IPS-18c (cell line): ENCODE measurements around the gene EML6.

ENCODE experiments used
- H3K4me3 ChIP-seq: 2 replicates; pipeline ENCODE4 v1.7.0; 2013; ENCODE audit warnings: low read depth, mild to moderate bottlenecking, low read length, moderate library complexity; ENCODE audit not compliant: insufficient read depth
- H3K9me3 ChIP-seq: one replicate; pipeline ENCODE4 v1.6.1; 2013; ENCODE audit warnings: mild to moderate bottlenecking, low read length, moderate library complexity; ENCODE audit not compliant: control insufficient read depth, insufficient read depth

EML6 gene

DNA sequence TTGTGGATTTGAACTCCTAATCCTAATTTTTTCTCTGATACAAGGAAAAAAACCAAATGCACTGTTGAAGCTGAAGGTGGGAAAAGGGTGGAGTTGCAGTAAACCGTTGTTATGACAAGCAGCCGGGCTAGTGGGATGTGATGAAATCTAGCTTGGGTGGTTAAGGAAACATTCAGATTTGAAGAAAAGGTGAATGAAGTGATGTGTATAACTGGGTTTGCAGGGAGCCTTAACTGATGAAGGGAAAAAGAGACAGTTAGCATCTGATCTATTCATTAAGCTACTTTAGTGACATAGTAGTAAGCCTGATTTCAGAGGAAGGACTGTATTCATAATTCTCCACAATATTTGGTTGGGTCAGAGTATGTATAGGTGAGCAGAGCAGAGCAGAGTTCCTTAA, 3.5 kb downstream of the EML6 start:
- no peaks in the 10 kb centered on the region for H3K9me3 ChIP-seq
- H3K4me3 ChIP-seq: no peak overlapping the region

DNA sequence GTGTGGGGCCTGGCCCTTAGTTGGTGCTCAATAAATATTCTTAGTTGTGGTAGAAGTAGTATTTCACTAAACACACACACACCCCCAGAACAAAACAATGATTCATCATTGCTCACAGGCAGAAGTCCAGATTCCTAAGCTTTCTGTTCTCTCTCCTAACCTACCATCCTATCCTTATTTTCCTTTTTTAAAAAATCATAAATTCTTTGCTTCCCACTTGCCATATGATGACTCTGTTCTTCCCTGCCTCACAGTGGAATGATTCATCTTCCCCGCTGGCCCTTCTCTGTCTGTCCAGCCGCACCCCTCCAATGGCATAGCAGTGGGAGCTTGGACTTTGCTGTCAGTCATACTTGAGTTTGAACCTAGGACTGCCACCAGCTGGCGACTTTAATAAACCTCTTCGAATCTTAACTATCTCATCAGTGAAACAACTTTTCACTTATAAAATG, 5.2 kb downstream of the EML6 start:
- H3K4me3 ChIP-seq: no peak overlapping the region
- H3K9me3 ChIP-seq: peaks cover 2% of the 10 kb centered on the region

DNA sequence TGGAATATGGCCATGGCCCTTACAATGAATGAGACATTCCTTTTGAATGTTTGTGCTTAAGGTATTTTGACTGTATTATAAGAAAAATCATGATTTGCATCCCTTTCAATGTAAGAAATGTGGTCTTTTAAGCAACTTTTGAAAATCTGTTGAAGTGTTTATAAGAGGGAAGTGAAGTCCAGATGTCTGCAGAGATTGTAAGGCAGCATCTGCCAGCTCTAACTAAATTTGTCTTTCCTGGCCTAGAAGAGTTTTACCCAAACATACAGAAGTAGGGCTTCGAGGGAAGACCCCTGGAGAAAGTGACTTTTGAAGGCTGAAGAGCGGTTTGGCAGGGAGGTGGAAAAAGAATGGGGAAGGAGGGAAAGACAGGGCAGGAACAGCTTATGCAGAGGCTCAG, 12.2 kb downstream of the EML6 start:
- no peak overlapping the region for H3K4me3 ChIP-seq
- peaks cover 2% of the 10 kb centered on the region for H3K9me3 ChIP-seq

DNA sequence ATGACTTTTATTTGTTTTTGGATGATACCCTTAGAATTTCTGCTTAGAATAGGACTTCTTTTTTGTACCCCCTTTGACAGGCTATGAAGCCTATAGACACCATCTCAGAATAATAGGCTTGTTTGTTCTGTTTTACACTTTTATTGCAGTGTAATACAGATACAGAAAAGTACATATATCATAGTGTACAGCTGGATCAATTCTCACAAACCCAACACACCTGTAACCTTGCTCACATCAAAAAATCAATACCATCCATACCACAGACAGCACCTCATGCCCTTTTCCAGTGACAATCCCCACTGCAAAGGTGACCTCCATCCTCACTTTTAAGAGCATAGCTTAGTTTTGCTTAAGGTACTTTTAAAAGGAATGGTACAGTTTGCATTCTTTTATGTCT, 14.8 kb downstream of the EML6 start:
- no peak overlapping the region for H3K4me3 ChIP-seq
- peaks cover 1% of the 10 kb centered on the region for H3K9me3 ChIP-seq

DNA sequence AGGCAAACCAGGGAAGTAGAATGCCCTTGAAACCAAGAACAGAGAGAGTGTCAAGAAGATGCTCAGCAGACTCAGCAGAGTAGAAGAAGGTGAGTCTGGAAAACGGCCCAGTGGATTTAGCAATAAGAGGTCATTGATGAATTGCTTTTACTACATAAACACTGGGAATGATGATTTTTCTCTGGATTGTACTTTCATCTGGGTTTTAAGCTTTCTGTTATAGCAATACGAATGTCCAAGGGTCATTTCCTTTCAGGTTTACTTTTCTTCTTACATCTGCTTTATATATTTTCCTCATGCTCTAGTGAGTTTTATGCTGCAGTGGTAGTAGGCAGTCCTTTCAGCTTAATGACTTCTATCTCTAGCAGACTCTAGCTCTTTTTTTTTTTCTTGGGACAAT, 16.9 kb downstream of the EML6 start:
- Histone ChIP-seq H3K9me3 (no peaks in the 10 kb centered on the region), H3K4me3 (no peak overlapping the region)

DNA sequence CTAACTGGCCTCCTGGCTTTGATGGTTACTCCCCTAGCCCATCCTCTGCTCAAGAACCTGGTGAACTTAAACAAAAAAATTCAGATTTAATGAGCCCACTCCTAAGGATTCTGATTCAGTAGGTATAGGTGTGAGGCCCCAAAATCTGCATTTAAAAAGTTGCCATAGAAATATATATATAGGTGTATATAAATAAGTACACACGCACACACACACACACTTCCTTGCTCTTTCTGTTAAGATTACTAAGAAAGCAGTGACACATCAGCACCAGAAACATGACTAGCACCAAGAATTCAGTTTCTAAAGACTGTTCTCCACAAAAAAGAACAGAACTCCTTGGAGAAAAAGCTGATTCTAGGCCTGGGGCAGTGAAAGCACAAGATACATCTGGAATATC, 17.8 kb downstream of the EML6 start:
- H3K4me3 ChIP-seq: no peak overlapping the region
- no peaks in the 10 kb centered on the region for H3K9me3 ChIP-seq

DNA sequence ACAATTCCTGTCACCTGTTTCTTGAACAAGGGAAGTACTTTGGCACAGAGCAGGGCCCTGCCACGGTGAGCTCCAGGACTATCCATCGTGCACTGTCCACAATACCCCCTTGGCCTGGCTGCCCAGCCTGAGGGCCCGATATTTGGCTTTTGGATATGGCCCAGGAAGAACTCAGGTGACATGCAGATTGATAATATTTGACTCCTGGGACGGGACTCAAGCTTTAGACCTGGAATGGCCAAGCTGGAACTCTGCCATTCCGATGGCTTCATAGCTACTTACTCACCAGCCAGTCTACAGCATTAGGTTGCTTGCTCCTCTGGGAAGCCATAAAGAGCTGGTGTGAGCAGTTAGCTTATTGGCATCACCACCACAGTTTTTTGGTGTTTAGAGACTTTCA, 26.6 kb downstream of the EML6 start:
- no peaks in the 10 kb centered on the region for H3K9me3 ChIP-seq
- no peak overlapping the region for H3K4me3 ChIP-seq

DNA sequence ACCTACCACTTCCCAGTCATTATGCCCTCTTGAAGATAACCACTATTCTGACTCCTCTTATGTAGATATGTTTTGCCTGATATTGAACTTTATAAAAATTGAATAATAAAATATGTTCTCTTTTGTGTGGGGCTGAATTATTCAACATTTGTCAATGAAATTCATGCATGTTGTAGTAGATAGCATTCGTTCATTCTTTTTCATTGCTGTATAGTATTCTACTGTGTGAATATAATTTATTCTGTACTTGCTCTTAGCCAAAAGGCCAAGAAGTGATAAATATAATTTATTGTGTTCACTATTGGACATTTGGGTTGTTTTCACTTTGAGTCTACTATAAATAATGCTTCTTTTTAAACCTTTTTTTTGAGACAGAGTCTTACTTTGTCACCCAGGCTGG, 29.0 kb downstream of the EML6 start:
- Histone ChIP-seq H3K9me3 (no peaks in the 10 kb centered on the region), H3K4me3 (no peak overlapping the region)

DNA sequence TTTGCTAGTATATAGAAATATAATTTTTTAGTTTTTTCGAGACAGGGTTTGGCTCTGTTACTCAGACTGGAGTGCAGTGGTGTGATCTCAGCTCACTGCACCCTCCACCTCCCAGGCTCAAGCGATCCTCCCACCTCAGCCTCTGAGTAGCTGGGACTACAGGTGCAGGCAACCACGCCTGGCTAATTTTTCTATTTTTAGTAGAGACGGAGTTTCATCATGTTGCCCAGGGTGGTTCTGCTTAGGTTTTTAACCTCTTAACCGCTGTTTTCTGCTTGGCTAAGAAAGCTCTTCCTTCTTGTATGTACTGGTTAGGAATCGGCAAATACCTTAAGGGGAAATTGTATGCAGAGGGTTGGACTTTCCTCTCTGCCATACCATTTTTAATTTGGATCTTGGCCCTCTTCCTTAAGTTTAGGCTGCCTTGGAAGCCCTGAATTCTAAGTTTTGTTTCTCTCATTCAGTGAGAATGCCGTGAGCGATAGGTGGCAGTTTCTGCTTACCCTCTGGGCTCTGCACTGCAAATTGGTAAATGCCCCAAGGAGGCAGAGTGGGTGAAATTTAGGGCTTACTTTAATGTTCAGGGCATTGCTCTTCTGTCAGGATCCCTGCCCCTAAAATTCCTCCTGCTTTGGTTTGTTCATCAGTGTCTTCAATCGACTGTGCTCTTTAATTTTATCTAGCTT, 32.3 kb downstream of the EML6 start:
- Histone ChIP-seq H3K9me3 (no peaks in the 10 kb centered on the region), H3K4me3 (no peak overlapping the region)

DNA sequence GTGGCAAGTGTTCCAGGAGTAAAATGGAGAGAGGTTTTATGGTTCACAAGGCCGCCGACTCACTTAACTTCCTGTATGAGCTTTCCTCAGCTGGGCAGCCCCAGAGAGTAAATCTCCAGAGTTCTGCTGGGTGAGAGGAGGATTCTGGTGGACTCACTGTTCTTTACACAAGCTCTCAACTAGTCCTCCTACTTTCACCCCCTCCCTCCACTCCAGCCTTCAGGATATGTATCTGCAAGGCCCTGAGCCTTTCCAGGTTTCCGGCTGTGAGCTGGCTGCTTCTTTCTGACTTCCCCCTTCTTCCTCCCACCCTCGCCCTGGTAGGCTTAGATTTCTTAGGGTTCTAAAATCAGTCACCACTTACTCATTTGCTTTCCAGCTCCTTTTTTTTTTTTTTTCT, 34.0 kb downstream of the EML6 start:
- no peaks in the 10 kb centered on the region for H3K9me3 ChIP-seq
- no peak overlapping the region for H3K4me3 ChIP-seq

DNA sequence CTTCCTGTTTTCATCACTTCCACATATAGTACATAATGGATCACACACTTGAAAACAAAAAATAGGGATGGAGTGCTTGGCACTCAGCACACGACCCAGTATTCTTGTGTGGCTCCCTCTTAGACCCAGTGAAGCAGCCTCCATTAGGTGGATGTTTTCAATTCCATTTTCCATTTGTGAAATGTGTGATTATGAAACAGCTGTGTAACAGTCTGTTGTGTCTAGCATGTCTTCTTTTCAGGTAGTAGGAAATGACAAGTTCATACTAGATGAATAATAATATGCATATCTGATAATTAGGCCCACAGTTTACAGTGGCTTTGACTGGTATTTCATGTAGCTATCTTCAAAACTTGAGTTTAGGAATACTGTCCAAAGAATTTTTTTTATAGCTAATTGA, 35.5 kb downstream of the EML6 start:
- no peak overlapping the region for H3K4me3 ChIP-seq

DNA sequence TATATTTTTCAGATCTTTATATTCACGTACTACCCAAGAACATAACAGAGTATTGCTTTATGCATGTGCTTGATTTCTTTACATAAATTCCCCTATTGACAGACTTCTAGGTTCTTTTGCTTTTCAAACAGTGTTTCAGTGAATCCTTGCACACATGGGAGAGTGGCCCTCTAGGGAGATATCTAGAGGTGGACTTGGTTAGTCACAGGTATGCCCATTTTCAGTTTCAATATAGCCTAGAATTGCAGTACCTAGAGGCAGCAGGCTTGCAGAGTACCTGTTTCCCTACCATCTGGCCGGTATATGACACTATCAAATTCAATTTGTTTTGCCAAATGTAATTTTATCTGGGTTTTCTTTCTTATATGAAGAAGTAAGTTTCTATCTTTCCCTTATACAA, 36.8 kb downstream of the EML6 start:
- no peaks in the 10 kb centered on the region for H3K9me3 ChIP-seq
- no peak overlapping the region for H3K4me3 ChIP-seq

More for the DNA sequence above, 35.5 kb downstream of the EML6 start:
- H3K9me3 ChIP-seq: no peaks in the 10 kb centered on the region

DNA sequence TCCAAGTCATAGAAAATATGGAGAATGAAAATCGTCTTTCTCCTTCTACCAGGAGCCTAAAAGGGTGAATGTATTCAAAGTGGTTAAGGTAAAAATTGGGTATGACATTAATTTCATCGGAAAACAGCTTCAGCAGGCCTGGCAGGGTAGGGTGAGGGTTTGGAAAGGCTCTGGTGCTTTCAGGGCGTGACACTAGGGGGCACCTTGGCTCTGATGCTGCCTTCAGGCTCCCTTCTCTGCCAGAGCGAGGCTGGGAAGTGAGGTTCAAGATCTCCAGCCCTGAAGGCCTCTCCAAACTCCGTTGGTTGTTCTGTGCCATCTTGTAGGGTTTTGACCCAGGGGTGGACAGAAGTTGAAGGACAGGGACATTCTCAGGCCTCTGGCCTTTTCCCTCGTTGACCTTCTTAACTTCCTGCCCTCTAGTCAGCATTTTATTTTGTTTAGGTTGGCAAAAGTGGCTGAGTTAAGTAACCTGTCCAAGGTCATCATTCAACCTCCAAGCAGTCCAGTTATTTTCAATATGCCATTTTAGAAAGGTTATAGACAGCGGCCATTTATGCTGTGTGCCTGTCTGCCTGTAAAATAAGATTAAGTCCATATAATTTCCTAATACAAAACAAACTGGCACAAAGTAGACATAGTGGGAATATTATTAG, 40.3 kb downstream of the EML6 start:
- no peak overlapping the region for H3K4me3 ChIP-seq
- H3K9me3 ChIP-seq: no peaks in the 10 kb centered on the region

DNA sequence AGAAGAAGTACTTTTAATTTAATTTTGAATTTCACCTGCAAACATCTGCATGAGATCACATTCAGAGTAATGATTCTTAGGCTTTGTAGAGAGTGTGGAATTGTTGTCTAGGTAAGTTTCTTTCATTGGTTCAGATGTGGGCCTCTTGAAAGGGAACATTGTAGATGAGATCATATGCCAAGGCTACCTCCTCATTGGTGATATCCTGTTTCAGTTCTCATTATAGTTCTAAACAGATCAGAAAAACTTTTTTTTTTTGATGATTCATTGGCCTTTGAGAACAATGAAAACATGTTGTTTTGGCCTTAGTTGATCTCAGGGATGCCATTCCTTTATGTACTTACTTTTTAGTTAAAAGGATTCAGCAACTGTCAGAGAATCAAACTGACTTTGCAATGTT, 44.5 kb downstream of the EML6 start:
- no peaks in the 10 kb centered on the region for H3K9me3 ChIP-seq
- H3K4me3 ChIP-seq: no peak overlapping the region

DNA sequence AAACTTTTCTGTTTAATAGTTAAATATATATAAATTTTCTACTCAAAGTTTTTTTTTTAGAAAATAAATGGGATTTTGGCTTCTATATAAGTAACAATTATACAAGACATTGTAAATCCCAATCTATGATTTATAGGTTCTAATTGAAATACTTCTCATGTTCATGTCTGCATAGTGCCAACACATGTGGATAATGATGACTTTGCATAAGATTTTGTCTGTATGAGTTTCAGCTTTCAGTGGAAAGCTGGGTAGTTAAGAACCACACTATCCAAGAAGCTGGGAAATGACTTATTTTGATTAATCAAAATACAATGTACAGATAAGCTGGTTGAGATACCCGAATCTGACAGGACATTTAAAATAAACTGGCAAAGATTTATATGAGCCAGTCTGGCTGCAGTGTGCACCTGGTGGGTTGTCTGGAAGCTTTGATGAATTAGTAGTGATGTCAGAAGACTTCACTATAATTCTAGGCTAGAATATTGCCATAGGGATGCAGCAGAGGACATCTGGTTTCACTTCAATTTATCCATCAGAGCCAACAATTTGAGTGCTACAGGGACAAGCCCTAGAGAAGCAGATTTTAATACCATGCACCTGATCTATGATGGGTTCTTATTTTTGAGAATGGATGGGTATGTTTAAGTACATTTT, 45.4 kb downstream of the EML6 start:
- Histone ChIP-seq H3K4me3 (no peak overlapping the region), H3K9me3 (no peaks in the 10 kb centered on the region)

DNA sequence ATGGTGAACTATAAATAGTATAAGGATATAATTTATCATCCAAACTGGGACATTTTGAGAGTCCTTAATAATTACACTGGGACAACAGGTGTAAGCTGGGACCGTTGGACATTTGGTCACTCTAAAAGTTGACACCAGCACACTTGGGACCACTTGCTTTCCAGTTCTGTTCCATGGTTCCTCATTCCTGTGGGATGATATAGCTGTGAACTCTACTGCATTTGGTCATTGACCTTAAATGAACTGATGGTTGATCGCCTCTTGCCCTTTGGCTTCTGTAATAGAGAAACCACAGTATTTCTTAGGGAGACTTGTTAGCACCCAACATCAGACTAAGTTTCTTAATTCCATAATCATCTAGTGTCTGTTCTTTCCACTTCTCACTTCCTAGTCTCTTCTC, 46.7 kb downstream of the EML6 start:
- Histone ChIP-seq H3K9me3 (no peaks in the 10 kb centered on the region), H3K4me3 (no peak overlapping the region)

DNA sequence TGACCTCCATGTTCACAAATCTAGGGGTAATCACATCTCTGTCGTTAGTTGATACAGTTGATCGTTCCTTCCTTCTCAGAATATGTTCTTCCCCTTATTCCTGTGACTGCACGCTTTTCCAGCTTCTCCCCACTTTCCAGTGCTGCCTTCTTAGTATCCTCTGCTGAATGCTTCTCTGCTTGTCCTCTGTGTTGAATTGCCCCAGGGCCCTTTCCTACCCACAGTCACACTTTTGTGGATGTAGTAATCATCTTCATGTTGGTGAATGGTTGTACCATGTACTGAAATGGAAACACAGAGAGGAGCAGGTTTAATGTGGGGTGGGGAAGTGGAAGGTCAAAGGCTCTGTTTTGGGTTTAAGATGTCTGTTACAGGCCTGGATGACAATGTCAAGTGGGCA, 47.2 kb downstream of the EML6 start:
- Histone ChIP-seq H3K4me3 (no peak overlapping the region), H3K9me3 (no peaks in the 10 kb centered on the region)

DNA sequence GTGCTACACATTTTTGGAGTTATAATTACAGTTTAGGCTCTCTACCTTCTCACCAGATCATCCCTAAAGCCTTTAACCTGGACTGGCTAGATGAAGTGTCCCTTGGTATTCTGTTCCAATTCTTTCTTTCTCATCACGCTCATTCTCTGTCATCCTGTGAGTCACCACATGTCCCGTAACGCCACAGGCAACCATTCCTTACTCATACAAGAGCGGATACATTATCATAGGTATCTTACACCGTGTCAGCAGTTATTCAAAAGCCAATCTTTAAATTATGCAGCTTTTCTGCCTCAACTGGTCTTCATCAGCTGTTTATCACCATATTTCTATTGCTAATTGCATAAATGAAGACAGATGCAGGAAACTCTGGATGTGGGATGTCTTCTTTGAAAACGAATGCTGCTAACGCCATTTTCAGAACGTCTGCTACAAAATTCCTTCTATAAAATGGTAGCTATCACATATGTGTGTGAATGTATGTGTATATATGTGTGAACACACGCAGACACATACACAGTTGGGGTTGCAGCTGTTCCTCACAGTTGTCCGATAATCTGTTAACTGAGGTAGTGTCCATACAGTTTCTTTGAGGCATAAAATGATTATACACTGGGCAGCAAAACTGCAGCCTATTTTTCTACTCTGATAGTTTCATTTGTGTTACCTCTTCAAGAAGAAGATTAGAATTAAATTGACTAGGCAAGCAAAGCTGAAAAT, 47.9 kb downstream of the EML6 start:
- no peaks in the 10 kb centered on the region for H3K9me3 ChIP-seq
- H3K4me3 ChIP-seq: no peak overlapping the region
